ENCODE results near the gene ANGEL2. TPM values are rescaled to one million over a fixed set of nuclear protein-coding genes. Genes with fewer than 3 reads are reported as not detected.

ANGEL2 gene
- total and polyA plus RNA-seq, 2 experiments from 2014 or later: 15.2 to 49.6 TPM

GRCh38 chr1:213041443-213041842 lies 25.8 kb upstream of the ANGEL2 start:
- DNase-seq (ENCODE audit: low spot score): no peak
- H3K4me3 Mint-ChIP-seq: no peak overlapping the region
- Histone ChIP-seq H3K9me2 (ENCODE audit: insufficient read depth) (no peaks in the 10 kb centered on the region), H2AFZ (no peak overlapping the region), H3K79me2 (replicated peaks; ENCODE audit: insufficient read depth) (no peaks in the 10 kb centered on the region), H3K4me2 (peak overlapping the region; percentile 49; the same call in 1 of the 2 replicates), H3K27me3 (ENCODE audit: insufficient read depth) (no peaks in the 10 kb centered on the region), H3K4me3 (no peak overlapping the region), H3K36me3 (ENCODE audit: insufficient read depth) (no peaks in the 10 kb centered on the region), H4K20me1 (replicated peaks; ENCODE audit: insufficient read depth) (no peaks in the 10 kb centered on the region), H3K27ac (ENCODE audit: low read depth) (no peak overlapping the region), H3F3A (replicated peaks; ENCODE audit: low read depth) (no peaks in the 10 kb centered on the region), H3K4me1 (ENCODE audit: insufficient read depth) (peaks cover 16% of the 10 kb centered on the region)
- peaks cover 5% of the 10 kb centered on the region for H3K27me3 Mint-ChIP-seq (ENCODE audit: insufficient read depth, low read depth, poor library complexity)
- TF ChIP-seq REST (IDR thresholded peaks at IDR 0.05; ENCODE audit: unreplicated experiment) (no peak), STAT1 (IDR thresholded peaks at IDR 0.05; ENCODE audit: unreplicated experiment) (no peak), CREB1 (CRISPR knock-in tag; IDR thresholded peaks at IDR 0.05; ENCODE audit: low read depth) (no peak), ZNF114 (CRISPR knock-in tag; IDR thresholded peaks at IDR 0.05) (no peak), EZH2phosphoT487 (IDR thresholded peaks at IDR 0.05; ENCODE audit: unreplicated experiment) (no peak), ETS1 (IDR thresholded peaks at IDR 0.05) (no peak), ZNF462 (CRISPR knock-in tag; IDR thresholded peaks at IDR 0.05) (no peak), JUNB (IDR thresholded peaks at IDR 0.05; ENCODE audit: unreplicated experiment) (no peak), EZH2 (IDR thresholded peaks at IDR 0.05; ENCODE audit: low read depth, unreplicated experiment) (no peak), ZNF331 (CRISPR knock-in tag; IDR thresholded peaks at IDR 0.05; ENCODE audit: low read depth) (no peak), POLR2AphosphoS5 (IDR thresholded peaks at IDR 0.05; ENCODE audit: low read depth) (no peak), NANOG (IDR thresholded peaks at IDR 0.05; ENCODE audit: borderline replicate concordance) (no peak)
- TF ChIP-seq, protein P1, sequence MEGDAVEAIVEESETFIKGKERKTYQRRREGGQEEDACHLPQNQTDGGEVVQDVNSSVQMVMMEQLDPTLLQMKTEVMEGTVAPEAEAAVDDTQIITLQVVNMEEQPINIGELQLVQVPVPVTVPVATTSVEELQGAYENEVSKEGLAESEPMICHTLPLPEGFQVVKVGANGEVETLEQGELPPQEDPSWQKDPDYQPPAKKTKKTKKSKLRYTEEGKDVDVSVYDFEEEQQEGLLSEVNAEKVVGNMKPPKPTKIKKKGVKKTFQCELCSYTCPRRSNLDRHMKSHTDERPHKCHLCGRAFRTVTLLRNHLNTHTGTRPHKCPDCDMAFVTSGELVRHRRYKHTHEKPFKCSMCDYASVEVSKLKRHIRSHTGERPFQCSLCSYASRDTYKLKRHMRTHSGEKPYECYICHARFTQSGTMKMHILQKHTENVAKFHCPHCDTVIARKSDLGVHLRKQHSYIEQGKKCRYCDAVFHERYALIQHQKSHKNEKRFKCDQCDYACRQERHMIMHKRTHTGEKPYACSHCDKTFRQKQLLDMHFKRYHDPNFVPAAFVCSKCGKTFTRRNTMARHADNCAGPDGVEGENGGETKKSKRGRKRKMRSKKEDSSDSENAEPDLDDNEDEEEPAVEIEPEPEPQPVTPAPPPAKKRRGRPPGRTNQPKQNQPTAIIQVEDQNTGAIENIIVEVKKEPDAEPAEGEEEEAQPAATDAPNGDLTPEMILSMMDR (conservative IDR thresholded peaks at IDR 0.05; ENCODE audit: low read depth in 2 of 2): no peak
- no peaks in the 10 kb centered on the region for H3K36me3 Mint-ChIP-seq (ENCODE audit: low read depth)
- no peak overlapping the region for H3K27ac Mint-ChIP-seq
- ATAC-seq: no peak
- H3K9me3 Mint-ChIP-seq: no peaks in the 10 kb centered on the region
- H3K4me1 Mint-ChIP-seq: peaks cover 23% of the 10 kb centered on the region
